HFF-Myc (cell line): Measurements from ENCODE around the gene SLC39A9.

Experiments
- DNase-seq: peaks from one replicate; pipeline ENCODE4 v3.0.0-alpha.2; 2011; ENCODE audit warnings: low read depth; ENCODE audit errors: extremely low read depth
- H3K4me3 ChIP-seq: replicated peaks from 2 replicates; pipeline ENCODE4 v1.5.1; 2011; ENCODE audit warnings: low read depth, mild to moderate bottlenecking, control low read depth, low read length
- CTCF ChIP-seq: IDR thresholded peaks from 2 replicates; pipeline ENCODE4 v1.5.1; 2012; ENCODE audit warnings: mild to moderate bottlenecking, low read depth, low read length, control low read depth; ENCODE audit errors: missing control alignments

Gene SLC39A9

DNA sequence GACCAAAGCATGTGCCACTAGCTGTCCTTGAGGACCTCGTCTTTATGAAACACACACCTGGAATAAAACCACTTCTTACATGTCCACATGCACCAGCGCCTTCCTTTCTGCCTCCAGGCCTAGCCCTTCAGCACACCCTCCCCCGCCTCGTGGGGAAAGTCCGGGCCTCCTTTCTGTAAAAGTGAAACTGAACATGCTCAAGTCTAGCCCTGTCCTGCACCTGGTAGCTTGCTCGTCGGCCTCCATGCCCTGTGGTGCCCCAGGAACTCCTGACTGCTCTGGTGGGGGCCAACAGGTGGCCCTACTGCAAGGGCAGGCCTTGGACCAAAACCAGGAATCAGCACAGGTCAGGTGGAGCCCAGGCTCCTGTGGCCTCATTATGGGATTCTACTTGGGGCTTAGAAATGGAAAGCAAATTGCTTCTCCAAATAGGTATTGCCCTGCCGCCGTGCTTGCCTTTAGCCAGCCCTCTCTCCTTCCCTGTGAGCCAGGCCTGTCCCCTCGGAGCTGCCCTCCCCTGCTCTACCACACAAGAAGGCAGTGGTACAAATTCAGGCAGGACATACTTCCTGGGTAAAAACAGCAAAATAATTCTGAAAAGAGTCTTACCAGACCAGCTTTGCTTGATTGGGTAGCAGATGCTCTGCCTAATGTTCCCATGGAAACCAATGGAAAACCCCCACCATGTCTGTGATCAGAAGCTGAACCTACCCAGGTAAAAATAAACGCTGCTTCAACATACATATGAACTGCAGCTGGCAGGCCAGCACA is 43.9 kb upstream of the SLC39A9 start:
- no peak overlapping the region for H3K4me3 ChIP-seq
- no peak for TF ChIP-seq CTCF
- no peak for DNase-seq

DNA sequence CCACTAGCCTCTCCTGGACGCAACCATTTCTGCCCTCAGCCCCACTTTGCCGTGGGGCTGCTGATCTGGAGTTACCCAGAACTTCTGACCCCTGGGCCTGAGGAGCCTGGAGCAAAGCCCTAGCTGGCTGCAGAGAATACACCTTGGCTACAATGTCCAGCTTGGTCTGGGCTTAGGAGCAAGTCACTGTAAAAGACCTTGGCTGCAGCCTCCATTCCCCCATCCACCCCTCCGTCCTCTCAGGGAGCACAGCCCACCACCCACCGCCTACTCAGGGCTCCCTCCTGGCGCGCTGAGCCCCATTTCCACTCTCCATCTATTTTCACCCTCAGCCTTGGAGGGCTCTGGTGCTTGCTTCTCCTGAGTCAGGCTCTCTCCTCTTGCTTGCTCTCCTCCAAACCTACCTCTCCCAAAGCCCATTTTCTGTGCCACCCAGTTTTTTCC is 43.3 kb upstream of the SLC39A9 start:
- H3K4me3 ChIP-seq = no peak overlapping the region
- TF ChIP-seq CTCF = no peak
- no peak for DNase-seq

DNA sequence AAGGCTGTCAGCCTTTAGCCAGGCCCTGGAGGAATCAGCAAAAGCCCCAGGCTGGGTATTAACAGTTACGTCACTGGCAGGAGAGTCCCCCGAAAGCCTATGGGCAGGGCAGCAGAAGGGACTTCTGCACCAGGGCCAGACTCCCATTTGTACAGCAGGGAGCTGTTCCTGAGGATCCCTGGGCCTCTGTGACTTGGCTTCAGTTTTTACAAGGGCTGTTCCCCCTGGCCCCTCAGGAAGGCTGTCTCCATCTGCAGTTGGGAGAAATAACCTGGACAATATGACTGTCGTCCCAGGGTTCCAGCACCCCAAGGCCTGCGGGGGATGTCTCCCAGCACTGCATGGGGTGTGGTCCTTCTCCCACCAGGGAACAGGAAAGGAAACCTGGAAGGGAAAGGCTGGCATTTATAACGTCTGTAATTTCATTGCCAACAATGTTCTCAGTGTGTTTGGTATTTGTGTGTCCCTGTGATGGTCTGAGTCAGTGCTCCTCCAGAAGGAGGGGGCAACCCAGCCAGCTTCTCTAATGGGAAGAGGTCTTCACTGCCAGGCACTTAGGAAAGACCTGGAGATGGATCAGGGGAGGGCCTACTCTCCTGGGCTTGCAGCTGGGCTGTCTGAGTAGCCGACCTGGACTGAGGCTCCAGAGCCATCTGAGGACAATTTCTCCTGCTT is 42.7 kb upstream of the SLC39A9 start:
- DNase-seq = no peak
- no peak overlapping the region for H3K4me3 ChIP-seq
- no peak for TF ChIP-seq CTCF

GRCh38 chr14:69356903-69357543 is 41.5 kb upstream of the SLC39A9 start:
- H3K4me3 ChIP-seq = no peak overlapping the region
- no peak for DNase-seq
- TF ChIP-seq CTCF = no peak

GRCh38 chr14:69357544-69358200 is 40.8 kb upstream of the SLC39A9 start:
- no peak for TF ChIP-seq CTCF
- no peak for DNase-seq
- no peak overlapping the region for H3K4me3 ChIP-seq

GRCh38 chr14:69358233-69358963 is 40.1 kb upstream of the SLC39A9 start:
- TF ChIP-seq CTCF = no peak
- no peak for DNase-seq

More at GRCh38 chr14:69358233-69358963, 40.1 kb upstream of the SLC39A9 start:
- no peak overlapping the region for H3K4me3 ChIP-seq
